Astrocyte of the cerebellum (primary cell): ENCODE results near the gene INMT.

ENCODE experiments used
- DNase-seq: peaks from one replicate; pipeline ENCODE4 v3.0.0-alpha.2; 2011; ENCODE audit warnings: low read depth
- H3K4me3 ChIP-seq: 2 replicates; pipeline ENCODE4 v1.5.1; 2011; ENCODE audit warnings: mild to moderate bottlenecking, low read depth, low read length, moderate library complexity
- CTCF ChIP-seq: IDR thresholded peaks from 2 replicates; pipeline ENCODE4 v1.5.1; 2012; ENCODE audit warnings: low read length, low read depth, moderate library complexity, mild to moderate bottlenecking; ENCODE audit errors: missing control alignments
- in situ Hi-C: cut with HindIII; loops from 2 replicates; pipeline ENCODE4 v1.10.0; 2017; ENCODE audit warnings: low sequenced_read_pairs

The INMT gene

GRCh38 chr7:30736291-30736690 lies 15.6 kb upstream of the INMT start:
- no peak for TF ChIP-seq CTCF
- in situ Hi-C loops: no loop called here
- H3K4me3 ChIP-seq: no peak overlapping the region
- no peak for DNase-seq

- DNase-seq: no peak
- no peak overlapping the region for H3K4me3 ChIP-seq
- in situ Hi-C loops: no loop called here
- no peak for TF ChIP-seq CTCF
These were observed 13.7 kb upstream of the INMT start for GRCh38 chr7:30738026-30738915.

- TF ChIP-seq CTCF: no peak
- no peak overlapping the region for H3K4me3 ChIP-seq
- DNase-seq: no peak
- in situ Hi-C loops: no loop called here
These were observed 12.2 kb upstream of the INMT start for GRCh38 chr7:30739691-30740090.

- no peak overlapping the region for H3K4me3 ChIP-seq
- in situ Hi-C loops: no loop called here
- peak; percentile 38 for DNase-seq
- peak; percentile 100 for TF ChIP-seq CTCF
These were observed 11.3 kb upstream of the INMT start for GRCh38 chr7:30740417-30741181.

GRCh38 chr7:30741289-30741688 lies 10.6 kb upstream of the INMT start:
- no peak for TF ChIP-seq CTCF
- in situ Hi-C loops: no loop called here
- DNase-seq: no peak
- H3K4me3 ChIP-seq: no peak overlapping the region

GRCh38 chr7:30743371-30744074 lies 8.4 kb upstream of the INMT start:
- H3K4me3 ChIP-seq: no peak overlapping the region
- in situ Hi-C loops: no loop called here
- peak; percentile 24 for TF ChIP-seq CTCF
- no peak for DNase-seq
